CD14-positive monocyte (primary cell): ENCODE data around the gene SLC25A1. TPM values are rescaled to one million over a fixed set of nuclear protein-coding genes. Genes with fewer than 3 reads are reported as not detected.

ENCODE experiments used
- DNase-seq, 3 donors: peaks; one replicate each; pipeline ENCODE4 v3.0.0-alpha.2; 2011 to 2022
- H2AFZ ChIP-seq: 2 replicates; pipeline ENCODE4 v1.6.0; 2012; ENCODE audit warnings: mild to moderate bottlenecking, low read depth, low read length, inconsistent platforms; ENCODE audit not compliant: insufficient read depth, poor library complexity, severe bottlenecking
- H3K27ac ChIP-seq, 2 donors: 1 replicate in 1 of 2; 2 replicates in 1 of 2; pipeline ENCODE4 v1.5.1; 2012 to 2013; ENCODE audit warnings: low read length in 2 of 2, control low read depth in 1 of 2, inconsistent platforms in 1 of 2, low read depth in 1 of 2, mild to moderate bottlenecking in 1 of 2
- H3K27me3 ChIP-seq, 2 donors: one replicate each; pipeline versions ENCODE4 v1.6.0 to v1.6.1; 2011 to 2013; ENCODE audit warnings: low read length in 2 of 2; ENCODE audit not compliant: control insufficient read depth in 2 of 2, insufficient read depth in 2 of 2
- H3K36me3 ChIP-seq, 2 donors: replicated peaks in 1 of 2; 1 replicate in 1 of 2; 2 replicates in 1 of 2; pipeline versions ENCODE4 v1.5.1 to v1.6.1; 2012 to 2013; ENCODE audit warnings: low read length in 2 of 2, control low read depth in 1 of 2, inconsistent platforms in 1 of 2, mild to moderate bottlenecking in 1 of 2; ENCODE audit not compliant: insufficient read depth in 2 of 2, control insufficient read depth in 1 of 2
- H3K4me1 ChIP-seq, 2 donors: 1 replicate in 1 of 2; 2 replicates in 1 of 2; pipeline versions ENCODE4 v1.5.1 to v1.6.1; 2012 to 2013; ENCODE audit warnings: low read length in 2 of 2, control low read depth in 1 of 2, inconsistent platforms in 1 of 2, mild to moderate bottlenecking in 1 of 2, moderate library complexity in 1 of 2; ENCODE audit not compliant: insufficient read depth in 2 of 2, control insufficient read depth in 1 of 2
- H3K4me2 ChIP-seq: replicated peaks from 2 replicates; pipeline ENCODE3; 2012; ENCODE audit warnings: low read length, moderate library complexity, mild to moderate bottlenecking; ENCODE audit not compliant: poor library complexity, severe bottlenecking; ENCODE audit errors: extremely low read depth
- H3K4me3 ChIP-seq, 3 experiments: fragments of 200-600 bp in 1 of 3; sonication (generic) in 1 of 3; replicated peaks in 1 of 3; 1 replicate in 2 of 3; 2 replicates in 1 of 3; pipeline ENCODE4 v1.5.1; 2011 to 2013; ENCODE audit warnings: low read length in 3 of 3, mild to moderate bottlenecking in 3 of 3, control low read depth in 2 of 3, low read depth in 2 of 3, inconsistent platforms in 1 of 3, moderate library complexity in 1 of 3
- H3K79me2 ChIP-seq: 2 replicates; pipeline ENCODE4 v1.6.0; 2012; ENCODE audit warnings: mild to moderate bottlenecking, control low read depth, inconsistent platforms, low read length, moderate library complexity; ENCODE audit not compliant: insufficient read depth
- H3K9ac ChIP-seq: 2 replicates; pipeline ENCODE4 v1.6.0; 2017; ENCODE audit warnings: low read length, mild to moderate bottlenecking; ENCODE audit not compliant: insufficient read depth, poor library complexity, severe bottlenecking
- H3K9me3 ChIP-seq, 2 donors: replicated peaks in 1 of 2; 1 replicate in 1 of 2; 2 replicates in 1 of 2; pipeline versions ENCODE4 v1.5.1 to v1.6.1; 2012 to 2013; ENCODE audit warnings: low read length in 2 of 2, control low read depth in 1 of 2; ENCODE audit not compliant: control insufficient read depth in 1 of 2, insufficient read depth in 1 of 2
- H4K20me1 ChIP-seq: 2 replicates; pipeline ENCODE4 v1.6.0; 2012; ENCODE audit warnings: mild to moderate bottlenecking, low read length, control low read depth, moderate library complexity; ENCODE audit not compliant: insufficient read depth
- H3K27ac Mint-ChIP-seq, 7 donors: one replicate each; pipeline ENCODE4 v1.8.0; 2020; ENCODE audit warnings: mild to moderate bottlenecking in 7 of 7, mixed read lengths in 7 of 7, moderate library complexity in 6 of 7, inconsistent platforms in 2 of 7
- H3K27me3 Mint-ChIP-seq, 3 donors: one replicate each; pipeline ENCODE4 v1.8.0; 2021 to 2022; ENCODE audit warnings: low read depth in 3 of 3, mild to moderate bottlenecking in 3 of 3, mixed read lengths in 3 of 3, moderate library complexity in 3 of 3, inconsistent platforms in 1 of 3
- H3K36me3 Mint-ChIP-seq, 2 donors: one replicate each; pipeline ENCODE4 v1.8.0; 2020; ENCODE audit warnings: mixed read lengths in 2 of 2, inconsistent platforms in 1 of 2, mild to moderate bottlenecking in 1 of 2
- H3K4me1 Mint-ChIP-seq: one replicate; pipeline ENCODE4 v1.8.0; 2020; ENCODE audit warnings: mild to moderate bottlenecking, mixed read lengths
- H3K4me3 Mint-ChIP-seq, 2 donors: one replicate each; pipeline ENCODE4 v1.8.0; 2020; ENCODE audit warnings: mild to moderate bottlenecking in 2 of 2, mixed read lengths in 2 of 2, moderate library complexity in 1 of 2
- H3K9me3 Mint-ChIP-seq, 7 donors: one replicate each; pipeline ENCODE4 v1.8.0; 2020 to 2022; ENCODE audit warnings: mixed read lengths in 7 of 7, mild to moderate bottlenecking in 6 of 7, moderate library complexity in 6 of 7, inconsistent platforms in 2 of 7
- WGBS: methylation state at CpG from one replicate; pipeline ENCODE4 v1.1.5; 2013; ENCODE audit warnings: missing lambda C conversion rate; ENCODE audit not compliant: insufficient coverage; 5-methylcytosine and 5-hydroxymethylcytosine counted together
- intact Hi-C, 2 donors: fragments of 100-400 bp; cut with micrococcal nuclease; formaldehyde crosslinking; loops; one replicate each; pipeline versions ENCODE4 v1.15.0 to v1.15.1; 2023
- polyA plus RNA-seq, 3 donors: library from polyadenylated mRNA; depleted of rRNA in 1 of 3; unstranded in 2 of 3; stranded (reverse) in 1 of 3; fragments of 300-500 nt in 2 of 3; fragments of >200 nt in 1 of 3; fragmentation: Illumina TruSeq in 2 of 3; gene quantifications; 1 replicate in 2 of 3; 2 replicates in 1 of 3; pipeline ENCODE4 v1.2.3, GENCODE V29; 2012 to 2021
- TF ChIP-seq, protein P1 (sequence below): fragments of 200-600 bp; IDR thresholded peaks from one replicate; pipeline ENCODE4 v1.8.0; 2022; ENCODE audit warnings: antibody characterized with exemption, mild to moderate bottlenecking

The SLC25A1 gene
- polyA plus RNA-seq, 3 donors = 15.2 to 37.4 (median 35.1) TPM

DNA sequence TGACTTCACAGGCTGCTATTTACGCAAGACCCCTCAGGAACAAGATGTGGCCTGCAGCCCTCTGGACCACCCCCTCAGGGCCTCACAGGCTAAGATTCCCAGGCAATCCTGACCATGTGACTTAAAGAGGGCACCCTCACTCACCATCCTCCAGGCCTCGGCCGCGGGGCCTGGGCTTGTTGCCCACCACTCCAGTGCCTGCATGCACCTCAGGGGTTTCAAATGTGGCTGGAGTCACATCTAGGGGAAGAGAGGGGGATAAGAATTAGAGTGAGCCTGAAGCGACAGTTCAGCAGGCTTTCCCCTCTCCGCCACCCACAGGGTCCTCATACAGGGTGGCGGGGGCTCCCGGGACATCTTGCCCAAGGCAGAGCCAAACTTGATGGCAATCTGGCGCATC is 36.1 kb downstream of the SLC25A1 start:
- Histone ChIP-seq H2AFZ (no peak overlapping the region), H3K4me2 (no peak overlapping the region), H3K36me3 (peaks cover 52 to 53% of the 10 kb centered on the region in 2 donors), H3K4me1 (peaks cover 10 to 11% of the 10 kb centered on the region in 2 donors), H3K79me2 (peaks cover 16% of the 10 kb centered on the region), H3K9ac (no peak overlapping the region), H3K27ac (no peak overlapping the region), H4K20me1 (no peaks in the 10 kb centered on the region), H3K4me3 (no peak overlapping the region), H3K9me3 (no peaks in the 10 kb centered on the region), H3K27me3 (peaks cover under 1 to 7% of the 10 kb centered on the region in 2 donors)
- H3K4me3 Mint-ChIP-seq = no peak overlapping the region
- H3K36me3 Mint-ChIP-seq = peaks cover 42 to 55% of the 10 kb centered on the region in 2 donors
- intact Hi-C loops = no loop called here
- H3K4me1 Mint-ChIP-seq = peaks cover 10% of the 10 kb centered on the region
- 100% methylated on average over 1 of the region's 9 CpGs for WGBS
- TF ChIP-seq, protein P1, sequence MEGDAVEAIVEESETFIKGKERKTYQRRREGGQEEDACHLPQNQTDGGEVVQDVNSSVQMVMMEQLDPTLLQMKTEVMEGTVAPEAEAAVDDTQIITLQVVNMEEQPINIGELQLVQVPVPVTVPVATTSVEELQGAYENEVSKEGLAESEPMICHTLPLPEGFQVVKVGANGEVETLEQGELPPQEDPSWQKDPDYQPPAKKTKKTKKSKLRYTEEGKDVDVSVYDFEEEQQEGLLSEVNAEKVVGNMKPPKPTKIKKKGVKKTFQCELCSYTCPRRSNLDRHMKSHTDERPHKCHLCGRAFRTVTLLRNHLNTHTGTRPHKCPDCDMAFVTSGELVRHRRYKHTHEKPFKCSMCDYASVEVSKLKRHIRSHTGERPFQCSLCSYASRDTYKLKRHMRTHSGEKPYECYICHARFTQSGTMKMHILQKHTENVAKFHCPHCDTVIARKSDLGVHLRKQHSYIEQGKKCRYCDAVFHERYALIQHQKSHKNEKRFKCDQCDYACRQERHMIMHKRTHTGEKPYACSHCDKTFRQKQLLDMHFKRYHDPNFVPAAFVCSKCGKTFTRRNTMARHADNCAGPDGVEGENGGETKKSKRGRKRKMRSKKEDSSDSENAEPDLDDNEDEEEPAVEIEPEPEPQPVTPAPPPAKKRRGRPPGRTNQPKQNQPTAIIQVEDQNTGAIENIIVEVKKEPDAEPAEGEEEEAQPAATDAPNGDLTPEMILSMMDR = no peak
- peaks cover 0 to 3% (median 0%) of the 10 kb centered on the region in 7 donors for H3K9me3 Mint-ChIP-seq
- DNase-seq = no peak
- H3K27me3 Mint-ChIP-seq = peaks cover 13 to 14% (median 14%) of the 10 kb centered on the region in 3 donors
- H3K27ac Mint-ChIP-seq = no peak overlapping the region

DNA sequence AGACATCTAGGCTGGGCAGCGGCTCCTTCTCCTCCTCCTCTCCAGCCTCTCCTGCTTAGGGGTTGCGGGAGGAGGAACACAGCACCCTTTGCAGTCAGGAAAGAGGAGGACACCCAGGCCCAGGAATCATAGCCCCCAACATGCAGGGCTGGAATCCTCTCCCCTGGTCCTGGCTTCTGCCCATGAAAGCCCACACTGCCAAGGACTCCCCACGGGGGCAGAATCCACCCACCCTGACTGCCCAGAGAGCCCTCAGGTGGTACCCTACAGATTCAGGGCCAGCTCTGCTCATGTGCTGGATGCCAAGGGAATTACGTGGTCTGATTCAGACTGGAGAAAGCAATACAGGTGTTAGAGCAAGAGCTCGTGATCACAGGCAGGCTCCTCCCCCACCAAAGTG is 38.6 kb downstream of the SLC25A1 start:
- H3K4me2 ChIP-seq = no peak overlapping the region
- peaks cover 16% of the 10 kb centered on the region for H3K79me2 ChIP-seq
- no peak overlapping the region for H3K4me3 ChIP-seq
- no peaks in the 10 kb centered on the region for H3K9me3 ChIP-seq
- no peak overlapping the region for H3K27ac ChIP-seq
- WGBS = 100% methylated on average over 5 of the region's 5 CpGs
- H3K4me1 ChIP-seq = peaks cover 10 to 11% of the 10 kb centered on the region in 2 donors
- H3K36me3 ChIP-seq = peaks cover 72 to 75% of the 10 kb centered on the region in 2 donors
- intact Hi-C loops = no loop called here
- TF ChIP-seq, protein P1 = no peak
- peaks cover 0 to 2% (median 0%) of the 10 kb centered on the region in 7 donors for H3K9me3 Mint-ChIP-seq
- H3K27ac Mint-ChIP-seq = peak overlapping the region in 2 of 7 donors; percentile 25 to 67
- H4K20me1 ChIP-seq = no peaks in the 10 kb centered on the region
- no peak overlapping the region for H3K9ac ChIP-seq
- H3K36me3 Mint-ChIP-seq = peaks cover 62 to 77% of the 10 kb centered on the region in 2 donors
- no peak overlapping the region for H3K4me3 Mint-ChIP-seq
- no peaks in the 10 kb centered on the region for H3K27me3 ChIP-seq
- H2AFZ ChIP-seq = no peak overlapping the region
- peaks cover 10% of the 10 kb centered on the region for H3K4me1 Mint-ChIP-seq
- peaks cover 0 to 3% (median 0%) of the 10 kb centered on the region in 3 donors for H3K27me3 Mint-ChIP-seq
- no peak for DNase-seq
